HepG2 (cell line): ENCODE data around the gene DRC7. TPM values are rescaled to one million over a fixed set of nuclear protein-coding genes. Genes with fewer than 3 reads are reported as not detected.
A peak's percentile ranks its signal among the peaks of the same experiment; 100 is the strongest.

Experiments
- GFI1 ChIP-seq: sonication (generic); formaldehyde crosslinking; IDR thresholded peaks from 2 replicates; pipeline ENCODE4 v1.5.0; 2020; ENCODE audit warnings: missing genetic modification reagents, mild to moderate bottlenecking, borderline replicate concordance
- KLF16 ChIP-seq, 2 experiments: sonication (generic) in 1 of 2; formaldehyde crosslinking in 1 of 2; IDR thresholded peaks; 2 replicates each; pipeline versions ENCODE4 v1.6.1 to v1.8.0; 2016 to 2023; ENCODE audit warnings: missing genetic modification reagents in 2 of 2, missing compliant biosample characterization in 1 of 2
- MAFG ChIP-seq: sonication (generic); formaldehyde crosslinking; IDR thresholded peaks from 2 replicates; pipeline ENCODE4 v1.5.1; 2020; ENCODE audit warnings: mild to moderate bottlenecking, missing genetic modification reagents
- RFX1 ChIP-seq: fragments of 450-650 bp; IDR thresholded peaks from 2 replicates; pipeline ENCODE4 v1.6.1; 2017
- ZC3H4 ChIP-seq: sonication (generic); formaldehyde crosslinking; IDR thresholded peaks from 2 replicates; pipeline ENCODE4 v1.4.0; 2020; ENCODE audit warnings: missing genetic modification reagents, borderline replicate concordance
- ZFP36 ChIP-seq: fragments of 150-350 bp; IDR thresholded peaks from 2 replicates; pipeline ENCODE4 v1.6.1; 2018; ENCODE audit warnings: borderline replicate concordance, low read length, low read depth; ENCODE audit not compliant: partially characterized antibody
- ZNF230 ChIP-seq: sonication (generic); formaldehyde crosslinking; IDR thresholded peaks from 2 replicates; pipeline ENCODE4 v1.4.0; 2020; ENCODE audit warnings: mild to moderate bottlenecking, missing genetic modification reagents
- ZNF33B ChIP-seq: sonication (generic); formaldehyde crosslinking; IDR thresholded peaks from 2 replicates; pipeline ENCODE4 v1.5.1; 2020; ENCODE audit warnings: mild to moderate bottlenecking, missing genetic modification reagents
- ZNF530 ChIP-seq: sonication (generic); formaldehyde crosslinking; IDR thresholded peaks from 2 replicates; pipeline ENCODE4 v1.5.0; 2020; ENCODE audit warnings: low read depth, mild to moderate bottlenecking, missing genetic modification reagents
- ZNF563 ChIP-seq: sonication (generic); formaldehyde crosslinking; IDR thresholded peaks from 2 replicates; pipeline ENCODE4 v1.8.0; 2022; ENCODE audit warnings: mild to moderate bottlenecking, moderate library complexity, missing genetic modification reagents
- ZNF616 ChIP-seq: sonication (generic); formaldehyde crosslinking; IDR thresholded peaks from 2 replicates; pipeline ENCODE4 v1.5.0; 2020; ENCODE audit warnings: low read depth, mild to moderate bottlenecking, missing genetic modification reagents
- ZSCAN25 ChIP-seq: sonication (generic); formaldehyde crosslinking; IDR thresholded peaks from 2 replicates; pipeline ENCODE4 v1.8.0; 2022; ENCODE audit warnings: mild to moderate bottlenecking, missing genetic modification reagents
- polyA plus RNA-seq, 8 experiments: library from polyadenylated mRNA; depleted of rRNA in 3 of 8; stranded (reverse) in 7 of 8; unstranded in 1 of 8; fragments of >200 nt; fragmentation: Illumina TruSeq in 4 of 8; extraction: Trizol in 4 of 8; gene quantifications; 2 replicates each; pipeline versions ENCODE4 v1.2.1 to v1.2.3, GENCODE V29; 2011 to 2016; ENCODE audit warnings: low read depth in 4 of 8, missing spikeins in 1 of 8, mixed read lengths in 1 of 8; ENCODE audit not compliant: insufficient read depth in 1 of 8
- total RNA-seq, 5 experiments: library from RNA; depleted of rRNA; stranded (reverse); fragments of >200 nt; fragmentation: Illumina TruSeq; extraction: Trizol; gene quantifications; 2 replicates each; pipeline ENCODE4 v1.2.3, GENCODE V29; 2016; ENCODE audit warnings: low read depth in 1 of 5
- TF ChIP-seq, protein P1 (sequence below): sonication (generic); formaldehyde crosslinking; IDR thresholded peaks from 2 replicates; pipeline ENCODE4 v1.4.0; 2020; ENCODE audit warnings: mild to moderate bottlenecking, missing genetic modification reagents
- TF ChIP-seq, protein P2 (sequence below): sonication (generic); formaldehyde crosslinking; IDR thresholded peaks from 2 replicates; pipeline ENCODE4 v1.4.0; 2020; ENCODE audit warnings: missing genetic modification reagents
- TF ChIP-seq, protein P3 (sequence below): sonication (generic); formaldehyde crosslinking; IDR thresholded peaks from 2 replicates; pipeline ENCODE4 v1.5.1; 2020; ENCODE audit warnings: mild to moderate bottlenecking, moderate library complexity, missing genetic modification reagents

DRC7 gene
- total and polyA plus RNA-seq, 2 of the 13 experiments (the other 11 are each of a cell fraction or from before 2014, with no cell fraction given): 2.7 to 3.4 TPM

DNA sequence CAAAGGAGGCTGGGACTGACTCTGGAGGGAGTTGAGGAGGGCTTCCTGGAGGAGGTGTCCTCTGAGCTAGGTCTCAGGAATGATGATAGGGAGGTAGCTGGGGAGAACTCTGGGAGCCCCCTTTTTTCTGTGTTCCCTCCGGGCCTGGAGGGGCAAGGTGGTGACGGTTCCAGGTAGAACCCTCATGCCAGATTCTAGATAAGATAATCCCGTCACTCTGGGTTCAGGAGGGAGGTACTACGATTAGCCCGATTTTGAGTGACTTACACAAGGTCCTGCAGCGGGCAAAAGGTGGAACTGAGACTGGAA is 45.2 kb upstream of the DRC7 start (continued):
- TF ChIP-seq, protein P1, sequence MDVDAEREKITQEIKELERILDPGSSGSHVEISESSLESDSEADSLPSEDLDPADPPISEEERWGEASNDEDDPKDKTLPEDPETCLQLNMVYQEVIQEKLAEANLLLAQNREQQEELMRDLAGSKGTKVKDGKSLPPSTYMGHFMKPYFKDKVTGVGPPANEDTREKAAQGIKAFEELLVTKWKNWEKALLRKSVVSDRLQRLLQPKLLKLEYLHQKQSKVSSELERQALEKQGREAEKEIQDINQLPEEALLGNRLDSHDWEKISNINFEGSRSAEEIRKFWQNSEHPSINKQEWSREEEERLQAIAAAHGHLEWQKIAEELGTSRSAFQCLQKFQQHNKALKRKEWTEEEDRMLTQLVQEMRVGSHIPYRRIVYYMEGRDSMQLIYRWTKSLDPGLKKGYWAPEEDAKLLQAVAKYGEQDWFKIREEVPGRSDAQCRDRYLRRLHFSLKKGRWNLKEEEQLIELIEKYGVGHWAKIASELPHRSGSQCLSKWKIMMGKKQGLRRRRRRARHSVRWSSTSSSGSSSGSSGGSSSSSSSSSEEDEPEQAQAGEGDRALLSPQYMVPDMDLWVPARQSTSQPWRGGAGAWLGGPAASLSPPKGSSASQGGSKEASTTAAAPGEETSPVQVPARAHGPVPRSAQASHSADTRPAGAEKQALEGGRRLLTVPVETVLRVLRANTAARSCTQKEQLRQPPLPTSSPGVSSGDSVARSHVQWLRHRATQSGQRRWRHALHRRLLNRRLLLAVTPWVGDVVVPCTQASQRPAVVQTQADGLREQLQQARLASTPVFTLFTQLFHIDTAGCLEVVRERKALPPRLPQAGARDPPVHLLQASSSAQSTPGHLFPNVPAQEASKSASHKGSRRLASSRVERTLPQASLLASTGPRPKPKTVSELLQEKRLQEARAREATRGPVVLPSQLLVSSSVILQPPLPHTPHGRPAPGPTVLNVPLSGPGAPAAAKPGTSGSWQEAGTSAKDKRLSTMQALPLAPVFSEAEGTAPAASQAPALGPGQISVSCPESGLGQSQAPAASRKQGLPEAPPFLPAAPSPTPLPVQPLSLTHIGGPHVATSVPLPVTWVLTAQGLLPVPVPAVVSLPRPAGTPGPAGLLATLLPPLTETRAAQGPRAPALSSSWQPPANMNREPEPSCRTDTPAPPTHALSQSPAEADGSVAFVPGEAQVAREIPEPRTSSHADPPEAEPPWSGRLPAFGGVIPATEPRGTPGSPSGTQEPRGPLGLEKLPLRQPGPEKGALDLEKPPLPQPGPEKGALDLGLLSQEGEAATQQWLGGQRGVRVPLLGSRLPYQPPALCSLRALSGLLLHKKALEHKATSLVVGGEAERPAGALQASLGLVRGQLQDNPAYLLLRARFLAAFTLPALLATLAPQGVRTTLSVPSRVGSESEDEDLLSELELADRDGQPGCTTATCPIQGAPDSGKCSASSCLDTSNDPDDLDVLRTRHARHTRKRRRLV (CRISPR knock-in tag): 0 out of 2 replicates have a peak, but pooled peaks have one; percentile 34
- TF ChIP-seq RFX1: no peak
- TF ChIP-seq ZNF563 (CRISPR knock-in tag): 0 out of 2 replicates have a peak, but pooled peaks have one; percentile 23
- peak; percentile 92 for TF ChIP-seq ZFP36
- TF ChIP-seq ZNF33B (CRISPR knock-in tag): no peak
- TF ChIP-seq KLF16 (CRISPR knock-in tag; IDR thresholded peaks at IDR 0.05): no peak
- TF ChIP-seq, protein P2, sequence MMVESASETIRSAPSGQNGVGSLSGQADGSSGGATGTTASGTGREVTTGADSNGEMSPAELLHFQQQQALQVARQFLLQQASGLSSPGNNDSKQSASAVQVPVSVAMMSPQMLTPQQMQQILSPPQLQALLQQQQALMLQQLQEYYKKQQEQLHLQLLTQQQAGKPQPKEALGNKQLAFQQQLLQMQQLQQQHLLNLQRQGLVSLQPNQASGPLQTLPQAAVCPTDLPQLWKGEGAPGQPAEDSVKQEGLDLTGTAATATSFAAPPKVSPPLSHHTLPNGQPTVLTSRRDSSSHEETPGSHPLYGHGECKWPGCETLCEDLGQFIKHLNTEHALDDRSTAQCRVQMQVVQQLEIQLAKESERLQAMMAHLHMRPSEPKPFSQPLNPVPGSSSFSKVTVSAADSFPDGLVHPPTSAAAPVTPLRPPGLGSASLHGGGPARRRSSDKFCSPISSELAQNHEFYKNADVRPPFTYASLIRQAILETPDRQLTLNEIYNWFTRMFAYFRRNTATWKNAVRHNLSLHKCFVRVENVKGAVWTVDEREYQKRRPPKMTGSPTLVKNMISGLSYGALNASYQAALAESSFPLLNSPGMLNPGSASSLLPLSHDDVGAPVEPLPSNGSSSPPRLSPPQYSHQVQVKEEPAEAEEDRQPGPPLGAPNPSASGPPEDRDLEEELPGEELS (CRISPR knock-in tag): 0 out of 2 replicates have a peak, but pooled peaks have one; percentile 6
- TF ChIP-seq, protein P3, sequence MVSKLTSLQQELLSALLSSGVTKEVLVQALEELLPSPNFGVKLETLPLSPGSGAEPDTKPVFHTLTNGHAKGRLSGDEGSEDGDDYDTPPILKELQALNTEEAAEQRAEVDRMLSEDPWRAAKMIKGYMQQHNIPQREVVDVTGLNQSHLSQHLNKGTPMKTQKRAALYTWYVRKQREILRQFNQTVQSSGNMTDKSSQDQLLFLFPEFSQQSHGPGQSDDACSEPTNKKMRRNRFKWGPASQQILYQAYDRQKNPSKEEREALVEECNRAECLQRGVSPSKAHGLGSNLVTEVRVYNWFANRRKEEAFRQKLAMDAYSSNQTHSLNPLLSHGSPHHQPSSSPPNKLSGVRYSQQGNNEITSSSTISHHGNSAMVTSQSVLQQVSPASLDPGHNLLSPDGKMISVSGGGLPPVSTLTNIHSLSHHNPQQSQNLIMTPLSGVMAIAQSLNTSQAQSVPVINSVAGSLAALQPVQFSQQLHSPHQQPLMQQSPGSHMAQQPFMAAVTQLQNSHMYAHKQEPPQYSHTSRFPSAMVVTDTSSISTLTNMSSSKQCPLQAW (CRISPR knock-in tag): no peak
- no peak for TF ChIP-seq ZNF230
- no peak for TF ChIP-seq ZC3H4 (CRISPR knock-in tag)
- TF ChIP-seq MAFG (CRISPR knock-in tag): no peak
- TF ChIP-seq ZNF616: no peak
- TF ChIP-seq ZSCAN25 (CRISPR knock-in tag): peak; percentile 3; the same call in 1 of the 2 replicates
- TF ChIP-seq GFI1 (CRISPR knock-in tag): 0 out of 2 replicates have a peak, but pooled peaks have one; percentile 39
- TF ChIP-seq ZNF530 (CRISPR knock-in tag): no peak
